Activated CD4-positive, alpha-beta T cell treated with anti-CD3 and anti-CD28 coated beads, Interleukin-2, Interleukin-6, amounts not matched to agents 100 ng/mL and 50 ng/mL, durations not matched to agents 16 hours and 8 hours (primary cell): Measurements from ENCODE around the gene CLNK.

ENCODE experiments used
- DNase-seq: peaks from one replicate; pipeline ENCODE4 v3.0.0-alpha.2; 2020

CLNK gene

GRCh38 chr4:10442976-10443375, 241.6 kb downstream of the CLNK start:
- no peak for DNase-seq

GRCh38 chr4:10441512-10441911, 243.1 kb downstream of the CLNK start:
- DNase-seq = no peak

GRCh38 chr4:10438924-10439323, 245.6 kb downstream of the CLNK start:
- peak; percentile 11 for DNase-seq

GRCh38 chr4:10437735-10438134, 246.8 kb downstream of the CLNK start:
- no peak for DNase-seq
